H1 (cell line): ENCODE results near the gene ITPKC.

Experiments
- EP300 ChIP-seq, 2 experiments: IDR thresholded peaks; 1 replicate in 1 of 2; 2 replicates in 1 of 2; pipeline ENCODE4 v1.6.1; 2011 to 2012; ENCODE audit warnings: low read depth in 2 of 2, low read length in 2 of 2, mild to moderate bottlenecking in 2 of 2, borderline replicate concordance in 1 of 2, inconsistent platforms in 1 of 2, moderate library complexity in 1 of 2
- HDAC2 ChIP-seq, 2 experiments: fragments of 300-600 bp in 1 of 2; sonication (generic) in 1 of 2; IDR thresholded peaks; 2 replicates each; pipeline ENCODE4 v1.6.1; 2011 to 2012; ENCODE audit warnings: low read depth in 2 of 2, low read length in 2 of 2, mild to moderate bottlenecking in 2 of 2, moderate library complexity in 2 of 2, borderline replicate concordance in 1 of 2, inconsistent platforms in 1 of 2
- JUND ChIP-seq: IDR thresholded peaks from 2 replicates; pipeline ENCODE4 v1.6.1; 2011; ENCODE audit warnings: mild to moderate bottlenecking, improper control_type of control experiment, low read length
- POLR2A ChIP-seq, 2 experiments: IDR thresholded peaks; 1 replicate in 1 of 2; 2 replicates in 1 of 2; pipeline ENCODE4 v1.6.1; 2011; ENCODE audit warnings: low read depth in 2 of 2, low read length in 2 of 2, mild to moderate bottlenecking in 2 of 2; ENCODE audit errors: control extremely low read depth in 1 of 2

- no peak for TF ChIP-seq POLR2A (IDR thresholded peaks at IDR 0.05; ENCODE audit: control extremely low read depth in 1 of 2, low read depth in 2 of 2, low read length in 2 of 2)
- TF ChIP-seq HDAC2 (IDR thresholded peaks at IDR 0.05; ENCODE audit: borderline replicate concordance in 1 of 2, low read depth in 2 of 2, low read length in 2 of 2), result no peak
- TF ChIP-seq EP300 (IDR thresholded peaks at IDR 0.05; ENCODE audit: borderline replicate concordance in 1 of 2, low read depth in 2 of 2, low read length in 2 of 2), result no peak
- no peak for TF ChIP-seq JUND
Measured at GRCh38 chr19:40685563-40685962, 31.3 kb upstream of the ITPKC start.
